ENCODE results near the gene TACC3. TPM values are rescaled to one million over a fixed set of nuclear protein-coding genes. Genes with fewer than 3 reads are reported as not detected.

The TACC3 gene
- polyA plus RNA-seq: 10 to 100 TPM; 11.9 to 41.4 (median 18.5) TPM
- long read RNA-seq, donor 1: 0 reads
- long read RNA-seq, donor 2, partial matches to known transcripts: 0 of 1 reads
- long read RNA-seq, donor 2, other reads (novel, unspliced or antisense): 0 of 1 reads
- long read RNA-seq, donor 3, partial matches to known transcripts: 5 of 7 reads
- long read RNA-seq, donor 3, other reads (novel, unspliced or antisense): 0 of 7 reads
- long read RNA-seq, donor 4: 0 reads
- long read RNA-seq, donor 5, partial matches to known transcripts: 0 of 2 reads
- long read RNA-seq, donor 5, other reads (novel, unspliced or antisense): 0 of 2 reads
- long read RNA-seq, donor 6, partial matches to known transcripts: 0 of 1 reads
- long read RNA-seq, donor 6, other reads (novel, unspliced or antisense): 0 of 1 reads
- long read RNA-seq, donor 7: 0 reads
- long read RNA-seq, donor 8: 0 reads
- long read RNA-seq, donor 9: 0 reads
- long read RNA-seq, donor 10, partial matches to known transcripts: 0 of 3 reads
- long read RNA-seq, donor 10, other reads (novel, unspliced or antisense): 0 of 3 reads

GRCh38 chr4:1721003-1721665 lies at the start of gene TACC3, which contains the start of gene TMEM129:
Gene TACC3, plus strand, starts transcription at chr4:1721521. Its CDS starts 1,901 bp downstream, at chr4:1723422.
Gene TMEM129, minus strand, starts transcription at chr4:1721323. Its CDS starts 486 bp downstream, at chr4:1720837.
- no peaks in the 10 kb centered on the region for H3K9me3 ChIP-seq (ENCODE audit: control insufficient read depth in 2 of 2, insufficient read depth in 1 of 2, low read depth in 1 of 2, low read length in 1 of 2)
- H3K27me3 ChIP-seq (ENCODE audit: control insufficient read depth in 3 of 3, insufficient read depth in 3 of 3, low read length in 3 of 3): no peaks in the 10 kb centered on the region
- H3K27ac ChIP-seq (ENCODE audit: low read depth in 1 of 3, low read length in 2 of 3): peak within 1 kb of the TSS; percentile 71 to 97 (median 94)
- peaks cover 0 to 57% (median 3%) of the 10 kb centered on the region in 3 donors for H3K36me3 ChIP-seq (ENCODE audit: control insufficient read depth in 3 of 3, insufficient read depth in 2 of 3, low read depth in 1 of 3, low read length in 3 of 3)
- FAIRE-seq (no peak), DNase-seq (peak; percentile 99)
- 0 to 1% (median 0%) methylated on average over 41 to 83 of the region's 83 CpGs for WGBS, 3 donors
- peaks cover 3 to 24% (median 6%) of the 10 kb centered on the region in 3 donors for H3K4me1 ChIP-seq (ENCODE audit: control insufficient read depth in 3 of 3, insufficient read depth in 2 of 3, low read depth in 1 of 3, low read length in 2 of 3)
- peak within 1 kb of the TSS; percentile 51 to 86 (median 64) for H3K4me3 ChIP-seq (ENCODE audit: low read depth in 1 of 3, low read length in 3 of 3)

- DNase-seq (no peak), FAIRE-seq (no peak)
- no peaks in the 10 kb centered on the region for H3K36me3 ChIP-seq (ENCODE audit: control insufficient read depth in 3 of 3, insufficient read depth in 2 of 3, low read depth in 1 of 3, low read length in 3 of 3)
- no peaks in the 10 kb centered on the region for H3K4me1 ChIP-seq (ENCODE audit: control insufficient read depth in 3 of 3, insufficient read depth in 2 of 3, low read depth in 1 of 3, low read length in 2 of 3)
- no peak overlapping the region for H3K27ac ChIP-seq (ENCODE audit: low read depth in 1 of 3, low read length in 2 of 3)
- H3K9me3 ChIP-seq (ENCODE audit: control insufficient read depth in 2 of 2, insufficient read depth in 1 of 2, low read depth in 1 of 2, low read length in 1 of 2): no peaks in the 10 kb centered on the region
- H3K27me3 ChIP-seq (ENCODE audit: control insufficient read depth in 3 of 3, insufficient read depth in 3 of 3, low read length in 3 of 3): no peaks in the 10 kb centered on the region
- no peak overlapping the region for H3K4me3 ChIP-seq (ENCODE audit: low read depth in 1 of 3, low read length in 3 of 3)
- 89 to 91% (median 91%) methylated on average over 20 of the region's 20 CpGs for WGBS, 3 donors
Measured at GRCh38 chr4:1673671-1674070, 47.6 kb upstream of the TACC3 start.

GRCh38 chr4:1674682-1675081 lies 46.6 kb upstream of the TACC3 start:
- Histone ChIP-seq H3K27me3 (ENCODE audit: control insufficient read depth in 3 of 3, insufficient read depth in 3 of 3, low read length in 3 of 3) (no peaks in the 10 kb centered on the region), H3K4me3 (ENCODE audit: low read depth in 1 of 3, low read length in 3 of 3) (no peak overlapping the region), H3K36me3 (ENCODE audit: control insufficient read depth in 3 of 3, insufficient read depth in 2 of 3, low read depth in 1 of 3, low read length in 3 of 3) (no peaks in the 10 kb centered on the region), H3K27ac (ENCODE audit: low read depth in 1 of 3, low read length in 2 of 3) (no peak overlapping the region), H3K4me1 (ENCODE audit: control insufficient read depth in 3 of 3, insufficient read depth in 2 of 3, low read depth in 1 of 3, low read length in 2 of 3) (no peaks in the 10 kb centered on the region), H3K9me3 (ENCODE audit: control insufficient read depth in 2 of 2, insufficient read depth in 1 of 2, low read depth in 1 of 2, low read length in 1 of 2) (no peaks in the 10 kb centered on the region)
- WGBS, 3 donors: 71 to 72% (median 71%) methylated on average over 9 of the region's 9 CpGs
- FAIRE-seq: no peak
- DNase-seq: no peak

GRCh38 chr4:1675136-1675801 lies 46.1 kb upstream of the TACC3 start:
- WGBS, 3 donors: 80 to 84% (median 81%) methylated on average over 17 to 19 of the region's 19 CpGs
- Histone ChIP-seq H3K36me3 (ENCODE audit: control insufficient read depth in 3 of 3, insufficient read depth in 2 of 3, low read depth in 1 of 3, low read length in 3 of 3) (no peaks in the 10 kb centered on the region), H3K4me3 (ENCODE audit: low read depth in 1 of 3, low read length in 3 of 3) (no peak overlapping the region), H3K27me3 (ENCODE audit: control insufficient read depth in 3 of 3, insufficient read depth in 3 of 3, low read length in 3 of 3) (no peaks in the 10 kb centered on the region), H3K27ac (ENCODE audit: low read depth in 1 of 3, low read length in 2 of 3) (no peak overlapping the region), H3K9me3 (ENCODE audit: control insufficient read depth in 2 of 2, insufficient read depth in 1 of 2, low read depth in 1 of 2, low read length in 1 of 2) (no peaks in the 10 kb centered on the region), H3K4me1 (ENCODE audit: control insufficient read depth in 3 of 3, insufficient read depth in 2 of 3, low read depth in 1 of 3, low read length in 2 of 3) (no peaks in the 10 kb centered on the region)
- DNase-seq (no peak), FAIRE-seq (no peak)

- DNase-seq (no peak), FAIRE-seq (no peak)
- Histone ChIP-seq H3K4me3 (ENCODE audit: low read depth in 1 of 3, low read length in 3 of 3) (no peak overlapping the region), H3K4me1 (ENCODE audit: control insufficient read depth in 3 of 3, insufficient read depth in 2 of 3, low read depth in 1 of 3, low read length in 2 of 3) (no peaks in the 10 kb centered on the region), H3K27ac (ENCODE audit: low read depth in 1 of 3, low read length in 2 of 3) (no peak overlapping the region), H3K9me3 (ENCODE audit: control insufficient read depth in 2 of 2, insufficient read depth in 1 of 2, low read depth in 1 of 2, low read length in 1 of 2) (no peaks in the 10 kb centered on the region), H3K36me3 (ENCODE audit: control insufficient read depth in 3 of 3, insufficient read depth in 2 of 3, low read depth in 1 of 3, low read length in 3 of 3) (no peaks in the 10 kb centered on the region), H3K27me3 (ENCODE audit: control insufficient read depth in 3 of 3, insufficient read depth in 3 of 3, low read length in 3 of 3) (no peaks in the 10 kb centered on the region)
- 77 to 84% (median 79%) methylated on average over 10 of the region's 10 CpGs for WGBS, 3 donors
Measured at GRCh38 chr4:1675802-1676137, 45.6 kb upstream of the TACC3 start.

GRCh38 chr4:1676605-1677525 lies 44.5 kb upstream of the TACC3 start:
- Histone ChIP-seq H3K4me1 (ENCODE audit: control insufficient read depth in 3 of 3, insufficient read depth in 2 of 3, low read depth in 1 of 3, low read length in 2 of 3) (no peaks in the 10 kb centered on the region), H3K27me3 (ENCODE audit: control insufficient read depth in 3 of 3, insufficient read depth in 3 of 3, low read length in 3 of 3) (no peaks in the 10 kb centered on the region), H3K36me3 (ENCODE audit: control insufficient read depth in 3 of 3, insufficient read depth in 2 of 3, low read depth in 1 of 3, low read length in 3 of 3) (no peaks in the 10 kb centered on the region), H3K4me3 (ENCODE audit: low read depth in 1 of 3, low read length in 3 of 3) (no peak overlapping the region), H3K27ac (ENCODE audit: low read depth in 1 of 3, low read length in 2 of 3) (no peak overlapping the region), H3K9me3 (ENCODE audit: control insufficient read depth in 2 of 2, insufficient read depth in 1 of 2, low read depth in 1 of 2, low read length in 1 of 2) (no peaks in the 10 kb centered on the region)
- no peak for FAIRE-seq
- no peak for DNase-seq
- 75 to 80% (median 79%) methylated on average over 24 to 25 of the region's 25 CpGs for WGBS, 3 donors

GRCh38 chr4:1678244-1678643 lies 43.1 kb upstream of the TACC3 start:
- Histone ChIP-seq H3K9me3 (ENCODE audit: control insufficient read depth in 2 of 2, insufficient read depth in 1 of 2, low read depth in 1 of 2, low read length in 1 of 2) (no peaks in the 10 kb centered on the region), H3K4me3 (ENCODE audit: low read depth in 1 of 3, low read length in 3 of 3) (no peak overlapping the region), H3K4me1 (ENCODE audit: control insufficient read depth in 3 of 3, insufficient read depth in 2 of 3, low read depth in 1 of 3, low read length in 2 of 3) (peaks cover 0 to under 1% (median 0%) of the 10 kb centered on the region in 3 donors), H3K27ac (ENCODE audit: low read depth in 1 of 3, low read length in 2 of 3) (no peak overlapping the region), H3K27me3 (ENCODE audit: control insufficient read depth in 3 of 3, insufficient read depth in 3 of 3, low read length in 3 of 3) (no peaks in the 10 kb centered on the region), H3K36me3 (ENCODE audit: control insufficient read depth in 3 of 3, insufficient read depth in 2 of 3, low read depth in 1 of 3, low read length in 3 of 3) (no peaks in the 10 kb centered on the region)
- 33 to 58% (median 52%) methylated on average over 5 of the region's 5 CpGs for WGBS, 3 donors
- DNase-seq: no peak
- no peak for FAIRE-seq
